A549 (cell line): ENCODE measurements around the gene CETP.

ENCODE experiments used
- CHD2 ChIP-seq: fragments of 150-350 bp; IDR thresholded peaks from 2 replicates; pipeline ENCODE4 v1.6.1; 2014; ENCODE audit warnings: low read length; ENCODE audit not compliant: partially characterized antibody
- EHMT2 ChIP-seq: fragments of 200-600 bp; sonication (generic); IDR thresholded peaks from 2 replicates; pipeline ENCODE4 v1.6.1; 2016; ENCODE audit warnings: antibody characterized with exemption, low read depth, mild to moderate bottlenecking, moderate library complexity
- ESRRA ChIP-seq: fragments of 150-350 bp; IDR thresholded peaks from 2 replicates; pipeline ENCODE4 v1.6.1; 2014; ENCODE audit warnings: mild to moderate bottlenecking, low read length, borderline replicate concordance
- JUNB ChIP-seq: fragments of >200 bp; sonication (Bioruptor Twin); formaldehyde crosslinking; IDR thresholded peaks from 2 replicates; pipeline ENCODE4 v1.6.1; 2016
- MAFK ChIP-seq: fragments of 450-650 bp; IDR thresholded peaks from 2 replicates; pipeline ENCODE4 v1.6.1; 2014; ENCODE audit not compliant: partially characterized antibody
- MYC ChIP-seq: IDR thresholded peaks from 2 replicates; pipeline ENCODE4 v1.6.1; 2012; ENCODE audit warnings: mild to moderate bottlenecking, inconsistent platforms, low read length, improper control_type of control experiment, borderline replicate concordance
- PHF8 ChIP-seq: fragments of 200-600 bp; sonication (generic); IDR thresholded peaks from 2 replicates; pipeline ENCODE4 v1.6.1; 2016; ENCODE audit warnings: low read depth, mild to moderate bottlenecking, antibody characterized with exemption, moderate library complexity, borderline replicate concordance
- RCOR1 ChIP-seq: fragments of 150-350 bp; IDR thresholded peaks from 2 replicates; pipeline ENCODE4 v1.6.1; 2014; ENCODE audit warnings: antibody characterized with exemption, low read length, low read depth
- TF ChIP-seq, protein P1 (sequence below): fragments of >200 bp; sonication (Bioruptor Twin); formaldehyde crosslinking; IDR thresholded peaks from 3 replicates; pipeline ENCODE4 v1.5.1; 2016
- TF ChIP-seq, protein P2 (sequence below): IDR thresholded peaks from 2 replicates; pipeline ENCODE4 v1.6.1; 2012

DNA sequence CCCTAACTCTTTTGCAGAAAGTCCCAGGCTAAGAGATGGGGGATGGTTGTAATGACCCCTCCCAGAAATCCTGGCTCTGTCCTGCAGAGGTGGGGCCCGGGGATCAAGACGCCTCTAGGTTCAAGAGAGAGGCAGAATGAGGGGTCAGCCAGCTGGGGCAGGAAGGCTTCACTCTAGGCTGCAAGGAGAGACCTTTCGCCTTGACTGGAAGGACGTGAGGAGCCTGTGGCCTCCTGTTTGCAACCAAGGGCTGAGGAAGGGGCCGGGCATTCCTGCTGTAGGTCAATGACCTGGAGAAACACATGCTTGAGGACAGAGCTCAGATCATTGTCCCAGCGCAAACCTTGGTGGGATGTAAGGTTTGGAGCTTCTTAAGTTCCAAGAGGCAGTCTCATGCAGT lies 8.7 kb upstream of the CETP start:
- TF ChIP-seq, protein P1, sequence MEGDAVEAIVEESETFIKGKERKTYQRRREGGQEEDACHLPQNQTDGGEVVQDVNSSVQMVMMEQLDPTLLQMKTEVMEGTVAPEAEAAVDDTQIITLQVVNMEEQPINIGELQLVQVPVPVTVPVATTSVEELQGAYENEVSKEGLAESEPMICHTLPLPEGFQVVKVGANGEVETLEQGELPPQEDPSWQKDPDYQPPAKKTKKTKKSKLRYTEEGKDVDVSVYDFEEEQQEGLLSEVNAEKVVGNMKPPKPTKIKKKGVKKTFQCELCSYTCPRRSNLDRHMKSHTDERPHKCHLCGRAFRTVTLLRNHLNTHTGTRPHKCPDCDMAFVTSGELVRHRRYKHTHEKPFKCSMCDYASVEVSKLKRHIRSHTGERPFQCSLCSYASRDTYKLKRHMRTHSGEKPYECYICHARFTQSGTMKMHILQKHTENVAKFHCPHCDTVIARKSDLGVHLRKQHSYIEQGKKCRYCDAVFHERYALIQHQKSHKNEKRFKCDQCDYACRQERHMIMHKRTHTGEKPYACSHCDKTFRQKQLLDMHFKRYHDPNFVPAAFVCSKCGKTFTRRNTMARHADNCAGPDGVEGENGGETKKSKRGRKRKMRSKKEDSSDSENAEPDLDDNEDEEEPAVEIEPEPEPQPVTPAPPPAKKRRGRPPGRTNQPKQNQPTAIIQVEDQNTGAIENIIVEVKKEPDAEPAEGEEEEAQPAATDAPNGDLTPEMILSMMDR = no peak
- TF ChIP-seq EHMT2 = no peak
- no peak for TF ChIP-seq PHF8
- TF ChIP-seq CHD2 = no peak
- TF ChIP-seq ESRRA = no peak
- TF ChIP-seq, protein P2, sequence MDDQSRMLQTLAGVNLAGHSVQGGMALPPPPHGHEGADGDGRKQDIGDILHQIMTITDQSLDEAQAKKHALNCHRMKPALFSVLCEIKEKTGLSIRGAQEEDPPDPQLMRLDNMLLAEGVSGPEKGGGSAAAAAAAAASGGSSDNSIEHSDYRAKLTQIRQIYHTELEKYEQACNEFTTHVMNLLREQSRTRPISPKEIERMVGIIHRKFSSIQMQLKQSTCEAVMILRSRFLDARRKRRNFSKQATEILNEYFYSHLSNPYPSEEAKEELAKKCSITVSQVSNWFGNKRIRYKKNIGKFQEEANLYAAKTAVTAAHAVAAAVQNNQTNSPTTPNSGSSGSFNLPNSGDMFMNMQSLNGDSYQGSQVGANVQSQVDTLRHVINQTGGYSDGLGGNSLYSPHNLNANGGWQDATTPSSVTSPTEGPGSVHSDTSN = no peak
- TF ChIP-seq MYC = no peak
- TF ChIP-seq JUNB = no peak
- TF ChIP-seq MAFK = no peak
- TF ChIP-seq RCOR1 = no peak
